Measurements from ENCODE around the gene DISC1. TPM values are rescaled to one million over a fixed set of nuclear protein-coding genes. Genes with fewer than 3 reads are reported as not detected.
A peak's percentile ranks its signal among the peaks of the same experiment; 100 is the strongest.
"Not testable (repeated sequence)": the region's sequence is repeated elsewhere in the genome, so short reads cannot be mapped to it uniquely, and the experiment has no call there.

The DISC1 gene
- total and polyA plus RNA-seq, 11 donors = 0.76 to 12.8 (median 4.3) TPM

- no peaks in the 10 kb centered on the region for H3K9me3 ChIP-seq
- H3K27ac ChIP-seq = peak overlapping the region in 1 of 12 donors; percentile 51
- intact Hi-C loops (cut with DNase I) = no loop called here
- DNase-seq = no peak
- no peaks in the 10 kb centered on the region for H3K27me3 ChIP-seq
- H3K4me3 ChIP-seq = no peak overlapping the region
- WGBS, 4 donors = 81 to 97% (median 93%) methylated on average over 3 of the region's 3 CpGs
- ATAC-seq = no peak
- no peak for TF ChIP-seq POLR2A (IDR thresholded peaks at IDR 0.05)
- TF ChIP-seq, protein P1, sequence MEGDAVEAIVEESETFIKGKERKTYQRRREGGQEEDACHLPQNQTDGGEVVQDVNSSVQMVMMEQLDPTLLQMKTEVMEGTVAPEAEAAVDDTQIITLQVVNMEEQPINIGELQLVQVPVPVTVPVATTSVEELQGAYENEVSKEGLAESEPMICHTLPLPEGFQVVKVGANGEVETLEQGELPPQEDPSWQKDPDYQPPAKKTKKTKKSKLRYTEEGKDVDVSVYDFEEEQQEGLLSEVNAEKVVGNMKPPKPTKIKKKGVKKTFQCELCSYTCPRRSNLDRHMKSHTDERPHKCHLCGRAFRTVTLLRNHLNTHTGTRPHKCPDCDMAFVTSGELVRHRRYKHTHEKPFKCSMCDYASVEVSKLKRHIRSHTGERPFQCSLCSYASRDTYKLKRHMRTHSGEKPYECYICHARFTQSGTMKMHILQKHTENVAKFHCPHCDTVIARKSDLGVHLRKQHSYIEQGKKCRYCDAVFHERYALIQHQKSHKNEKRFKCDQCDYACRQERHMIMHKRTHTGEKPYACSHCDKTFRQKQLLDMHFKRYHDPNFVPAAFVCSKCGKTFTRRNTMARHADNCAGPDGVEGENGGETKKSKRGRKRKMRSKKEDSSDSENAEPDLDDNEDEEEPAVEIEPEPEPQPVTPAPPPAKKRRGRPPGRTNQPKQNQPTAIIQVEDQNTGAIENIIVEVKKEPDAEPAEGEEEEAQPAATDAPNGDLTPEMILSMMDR (IDR thresholded peaks at IDR 0.05) = no peak
- H3K4me1 ChIP-seq = peaks cover 0 to 62% (median 19%) of the 10 kb centered on the region in 12 donors
- H3K36me3 ChIP-seq = no peaks in the 10 kb centered on the region
These were observed 152.5 kb downstream of the DISC1 start for GRCh38 chr1:231779081-231779480.

DNA sequence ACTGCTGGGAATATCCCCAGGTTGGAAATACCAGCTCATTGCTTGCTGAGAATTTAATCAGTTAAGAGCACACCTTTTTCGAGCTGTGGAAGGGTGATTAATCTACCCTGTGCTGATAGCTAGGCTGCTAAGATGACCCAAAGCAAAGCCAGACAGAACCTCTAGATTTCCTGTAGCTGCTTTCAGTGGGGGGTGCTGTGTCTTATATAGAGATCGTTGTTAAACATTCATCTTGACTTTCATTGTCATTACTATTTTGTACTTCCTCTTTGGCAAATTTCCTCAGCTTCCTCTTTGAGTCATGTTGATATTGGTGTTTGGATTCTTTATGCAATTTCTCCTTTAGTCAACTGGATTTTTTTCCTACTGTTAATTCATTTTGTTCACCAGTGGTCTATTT, 155.3 kb downstream of the DISC1 start:
- peak overlapping the region in 3 of 12 donors; percentile 3 to 61 (median 30) for H3K27ac ChIP-seq
- no peak overlapping the region for H3K4me3 ChIP-seq
- intact Hi-C loops (cut with DNase I) = no loop called here
- H3K36me3 ChIP-seq = no peaks in the 10 kb centered on the region
- H3K4me1 ChIP-seq = peaks cover 0 to 51% (median 19%) of the 10 kb centered on the region in 12 donors
- peak in 1 of 4 donors; percentile 35 for ATAC-seq
- no peaks in the 10 kb centered on the region for H3K9me3 ChIP-seq
- TF ChIP-seq, protein P1 (IDR thresholded peaks at IDR 0.05) = no peak
- no peak for TF ChIP-seq POLR2A (IDR thresholded peaks at IDR 0.05)
- no peak for DNase-seq
- 39 to 50% (median 49%) methylated on average over 2 of the region's 2 CpGs for WGBS, 4 donors
- H3K27me3 ChIP-seq = no peaks in the 10 kb centered on the region

DNA sequence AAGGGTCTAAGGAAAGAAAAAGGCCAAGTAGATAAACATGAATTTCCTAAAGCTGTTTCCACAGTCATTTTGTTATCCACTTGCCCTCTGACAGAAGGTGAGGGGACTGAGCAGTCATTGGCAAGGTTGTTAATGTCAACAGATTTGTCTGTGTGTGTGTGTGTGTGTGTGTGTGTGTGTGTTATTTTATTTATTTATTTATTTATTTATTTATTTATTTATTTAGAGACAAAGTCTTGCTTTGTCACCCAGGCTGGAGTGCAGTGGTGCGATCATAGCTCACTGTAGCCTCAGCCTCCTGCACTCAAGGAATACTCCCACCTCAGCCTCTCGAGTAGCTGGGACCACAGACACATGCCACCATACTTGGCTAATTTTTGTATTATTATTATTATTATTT, 158.5 kb downstream of the DISC1 start:
- H3K27me3 ChIP-seq; DNase-seq; H3K27ac ChIP-seq; intact Hi-C loops (cut with DNase I); H3K9me3 ChIP-seq; ATAC-seq; H3K36me3 ChIP-seq; H3K4me3 ChIP-seq: not testable (repeated sequence)
- peaks cover 0 to 20% (median 6%) of the 10 kb centered on the region in 12 donors for H3K4me1 ChIP-seq
- WGBS, 4 donors = 94 to 100% (median 95%) methylated on average over 2 of the region's 2 CpGs

- H3K27me3 ChIP-seq = no peaks in the 10 kb centered on the region
- H3K36me3 ChIP-seq = no peaks in the 10 kb centered on the region
- 89 to 91% (median 90%) methylated on average over 1 of the region's 1 CpG for WGBS, 4 donors
- DNase-seq (no peak), ATAC-seq (no peak)
- H3K9me3 ChIP-seq = no peaks in the 10 kb centered on the region
- peaks cover 0 to 20% (median 6%) of the 10 kb centered on the region in 12 donors for H3K4me1 ChIP-seq
- intact Hi-C loops (cut with DNase I) = no loop called here
- H3K27ac ChIP-seq = no peak overlapping the region
- TF ChIP-seq, protein P1 (IDR thresholded peaks at IDR 0.05) = no peak
- no peak for TF ChIP-seq POLR2A (IDR thresholded peaks at IDR 0.05)
- H3K4me3 ChIP-seq = no peak overlapping the region
These were observed 159.5 kb downstream of the DISC1 start for GRCh38 chr1:231786126-231786525.

- no peak for TF ChIP-seq POLR2A (IDR thresholded peaks at IDR 0.05)
- TF ChIP-seq, protein P1 (IDR thresholded peaks at IDR 0.05) = no peak
- H3K4me1 ChIP-seq = peaks cover 0 to 12% (median 7%) of the 10 kb centered on the region in 12 donors
- H3K4me3 ChIP-seq = no peak overlapping the region
- WGBS, 4 donors = 41 to 56% (median 51%) methylated on average over 2 of the region's 2 CpGs
- no peaks in the 10 kb centered on the region for H3K27me3 ChIP-seq
- intact Hi-C loops (cut with DNase I) = no loop called here
- no peak for DNase-seq
- ATAC-seq = peak in 2 of 4 donors; percentile 12 to 22
- H3K36me3 ChIP-seq = peaks cover 0 to 10% (median 0%) of the 10 kb centered on the region in 9 donors
- no peaks in the 10 kb centered on the region for H3K9me3 ChIP-seq
- H3K27ac ChIP-seq = no peak overlapping the region
These were observed 166.0 kb downstream of the DISC1 start for GRCh38 chr1:231792634-231793033.
